Activated naive CD4-positive, alpha-beta T cell treated with anti-CD3 and anti-CD28 coated beads, Interleukin-2, amount 50 U/mL, for 16 hours (primary cell): ENCODE results near the gene ABI3BP.
"Not testable (repeated sequence)": the region's sequence is repeated elsewhere in the genome, so short reads cannot be mapped to it uniquely, and the experiment has no call there.

Source experiments
- DNase-seq: peaks from one replicate; pipeline ENCODE4 v3.0.0-alpha.2; 2020

The ABI3BP gene, protein sequence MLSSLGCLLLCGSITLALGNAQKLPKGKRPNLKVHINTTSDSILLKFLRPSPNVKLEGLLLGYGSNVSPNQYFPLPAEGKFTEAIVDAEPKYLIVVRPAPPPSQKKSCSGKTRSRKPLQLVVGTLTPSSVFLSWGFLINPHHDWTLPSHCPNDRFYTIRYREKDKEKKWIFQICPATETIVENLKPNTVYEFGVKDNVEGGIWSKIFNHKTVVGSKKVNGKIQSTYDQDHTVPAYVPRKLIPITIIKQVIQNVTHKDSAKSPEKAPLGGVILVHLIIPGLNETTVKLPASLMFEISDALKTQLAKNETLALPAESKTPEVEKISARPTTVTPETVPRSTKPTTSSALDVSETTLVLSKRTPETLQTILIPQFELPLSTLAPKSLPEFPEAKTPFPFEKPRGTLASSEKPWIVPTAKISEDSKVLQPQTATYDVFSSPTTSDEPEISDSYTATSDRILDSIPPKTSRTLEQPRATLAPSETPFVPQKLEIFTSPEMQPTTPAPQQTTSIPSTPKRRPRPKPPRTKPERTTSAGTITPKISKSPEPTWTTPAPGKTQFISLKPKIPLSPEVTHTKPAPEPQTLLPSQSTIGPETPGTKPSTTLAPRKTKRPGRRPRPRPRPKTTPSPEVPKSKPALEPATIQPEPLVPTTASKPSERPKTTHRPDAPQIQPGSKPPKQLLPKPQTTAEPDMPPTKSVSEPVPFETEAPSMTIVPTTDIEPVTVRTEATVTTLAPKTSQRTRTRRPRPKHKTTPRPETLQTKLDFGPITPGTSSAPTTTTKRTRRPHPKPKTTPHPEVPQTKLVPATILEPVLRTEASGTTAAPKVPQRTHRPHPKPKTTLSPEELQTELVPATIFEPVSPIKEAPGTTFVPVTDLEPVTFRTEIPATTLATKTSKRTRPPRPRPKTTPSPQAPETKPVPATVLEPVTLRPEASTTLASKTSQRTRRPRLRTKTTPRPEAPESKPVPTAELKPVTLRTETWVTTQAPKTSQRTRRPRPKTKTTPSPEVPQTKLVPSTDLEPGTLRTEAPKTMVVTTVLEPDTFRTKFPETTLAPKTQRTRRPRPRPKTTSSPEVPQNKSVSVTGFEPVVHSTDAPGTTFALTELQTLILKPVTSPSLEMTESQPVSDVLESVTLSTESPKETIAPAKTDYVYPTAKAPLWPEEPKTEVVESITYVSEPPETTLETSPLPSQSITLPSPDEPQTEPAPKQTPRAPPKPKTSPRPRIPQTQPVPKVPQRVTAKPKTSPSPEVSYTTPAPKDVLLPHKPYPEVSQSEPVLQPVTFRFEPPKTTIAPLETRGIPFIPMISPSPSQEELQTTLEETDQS (N-terminal part only)

DNA sequence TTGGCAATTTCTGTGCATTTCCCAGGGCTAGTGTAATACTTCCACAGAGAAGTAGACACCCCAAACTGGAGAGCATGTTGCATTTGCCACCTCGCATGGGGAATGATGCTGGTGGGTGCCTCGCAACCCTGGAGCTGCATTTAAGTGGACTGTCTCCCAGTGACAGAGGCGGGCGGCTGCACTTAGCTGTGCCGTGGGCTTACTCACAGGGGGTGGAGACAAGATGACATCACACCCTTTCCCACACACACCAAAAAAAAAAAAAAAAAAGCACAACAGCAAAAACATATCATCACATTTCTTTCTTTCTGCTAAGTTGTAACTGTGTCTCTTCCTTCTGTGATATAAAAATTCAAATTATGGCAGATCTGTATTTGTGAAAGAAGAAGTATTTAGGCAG is at the start of gene ABI3BP:
ABI3BP (minus strand) TSS at position 113 of the 400 bp plus-strand sequence; CDS start at position 76, 37 bp downstream.
- DNase-seq = peak; percentile 10

DNA sequence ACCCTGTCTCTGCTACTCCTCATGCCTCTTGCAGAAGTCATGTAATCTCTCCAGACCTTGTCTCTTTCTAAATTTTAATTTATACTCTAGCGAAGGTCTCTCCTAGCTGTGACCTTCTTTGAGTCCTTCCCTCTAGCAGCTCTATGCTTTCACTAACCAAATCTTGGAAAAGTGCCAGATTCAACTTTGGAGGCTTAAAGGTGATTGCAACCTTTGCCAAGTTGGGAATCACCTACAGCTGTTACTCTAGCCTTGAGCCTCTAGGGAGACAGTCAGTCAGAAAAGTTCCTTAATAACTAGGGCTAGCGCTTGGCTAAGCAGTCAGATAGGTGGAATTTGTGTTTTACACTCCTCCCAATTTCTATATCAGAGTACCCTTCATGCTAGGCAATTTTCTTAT is 46.1 kb upstream of the ABI3BP start:
- no peak for DNase-seq

DNA sequence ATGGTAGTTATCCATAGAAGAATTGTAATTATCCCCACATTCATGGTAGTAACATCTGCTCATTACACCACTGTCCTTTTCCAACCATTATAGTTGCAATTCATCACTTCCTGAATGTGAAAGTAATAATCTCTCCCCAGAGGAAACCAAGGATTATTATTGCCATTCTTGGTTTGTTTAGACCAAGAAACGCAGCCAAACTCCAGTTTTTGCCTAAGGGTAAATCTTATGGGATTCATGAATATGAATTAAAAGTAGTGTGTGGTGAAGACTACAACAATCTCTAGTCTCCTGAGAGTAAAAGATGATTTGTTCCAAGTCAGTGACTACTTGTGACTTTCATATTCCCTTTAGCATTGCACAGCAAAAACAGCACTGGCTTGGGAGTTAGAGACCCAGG is 45.7 kb upstream of the ABI3BP start:
- no peak for DNase-seq

DNA sequence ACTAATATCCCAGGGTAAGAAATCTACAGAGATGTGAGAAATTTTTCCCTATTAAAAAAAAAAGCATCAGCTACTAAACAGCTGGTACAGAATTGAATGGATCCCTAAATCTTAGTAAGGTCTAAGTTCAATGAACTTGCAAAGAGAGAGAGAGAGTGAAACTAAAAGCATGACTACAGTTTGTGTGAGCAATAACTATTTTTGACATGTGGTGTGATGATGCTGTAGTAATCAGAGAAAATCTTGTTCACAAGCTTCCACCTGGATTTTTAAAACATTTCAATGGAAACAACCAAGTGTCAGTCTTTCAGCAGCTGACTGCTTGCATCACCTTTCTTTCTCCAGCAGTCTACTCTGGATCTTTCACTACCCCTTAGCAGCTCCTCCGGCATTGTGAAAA is 45.2 kb upstream of the ABI3BP start:
- DNase-seq = no peak

DNA sequence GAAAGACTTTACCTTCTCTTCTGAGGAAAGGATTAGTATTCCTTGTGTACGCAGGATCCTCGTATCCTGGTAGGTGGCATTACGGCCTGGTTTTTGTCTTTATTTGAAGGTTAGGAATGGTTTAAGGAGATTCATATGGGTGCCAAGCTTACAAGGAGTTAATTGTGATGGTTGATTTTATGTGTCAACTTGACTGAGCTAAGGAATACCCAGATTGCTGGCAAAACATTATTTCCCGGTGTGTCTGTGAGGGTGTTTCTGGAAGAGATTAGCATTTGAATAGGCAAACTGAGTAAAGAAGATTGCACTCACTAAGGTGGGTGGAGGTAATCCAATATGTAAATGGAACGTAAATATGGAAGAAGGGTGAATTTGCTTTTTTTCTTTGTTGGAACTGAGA is 44.4 kb upstream of the ABI3BP start:
- no peak for DNase-seq

DNA sequence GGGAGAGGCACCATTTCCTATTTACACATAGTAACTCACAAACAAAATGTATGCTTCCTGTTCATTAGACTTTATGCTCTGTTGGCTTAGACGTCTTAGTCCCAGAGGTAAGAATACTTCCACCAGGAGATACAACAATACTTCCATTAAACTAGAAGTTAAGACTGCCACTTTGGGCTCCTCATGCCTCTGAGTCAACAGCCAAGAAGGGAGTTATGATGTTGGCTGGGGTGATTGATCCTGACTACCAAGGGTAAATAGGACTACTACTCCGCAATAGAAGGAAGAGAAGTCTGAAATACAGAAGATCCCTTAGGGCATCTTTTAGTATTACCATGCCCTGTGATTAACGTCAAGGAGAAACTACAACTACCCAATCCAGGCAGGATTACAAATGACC is 43.5 kb upstream of the ABI3BP start:
- no peak for DNase-seq

DNA sequence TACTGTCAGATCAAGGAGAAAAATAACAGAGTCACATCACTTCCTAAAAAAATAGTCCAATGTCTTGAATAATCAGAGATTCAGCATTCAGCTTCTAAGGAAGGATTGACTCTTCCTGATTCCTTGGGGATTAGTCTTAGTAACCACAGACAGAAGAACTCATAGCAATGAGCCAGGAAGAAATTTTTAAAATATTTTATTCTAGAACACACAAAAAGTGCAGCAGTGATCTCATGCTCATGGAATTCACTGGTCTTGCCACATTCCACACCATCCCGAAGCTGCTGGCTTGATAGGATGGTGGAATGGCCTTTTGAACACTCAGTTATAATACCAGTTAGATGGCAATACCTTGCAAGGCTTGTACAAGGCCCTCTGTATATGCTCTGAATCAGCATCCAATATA is 43.0 kb upstream of the ABI3BP start:
- DNase-seq = no peak

DNA sequence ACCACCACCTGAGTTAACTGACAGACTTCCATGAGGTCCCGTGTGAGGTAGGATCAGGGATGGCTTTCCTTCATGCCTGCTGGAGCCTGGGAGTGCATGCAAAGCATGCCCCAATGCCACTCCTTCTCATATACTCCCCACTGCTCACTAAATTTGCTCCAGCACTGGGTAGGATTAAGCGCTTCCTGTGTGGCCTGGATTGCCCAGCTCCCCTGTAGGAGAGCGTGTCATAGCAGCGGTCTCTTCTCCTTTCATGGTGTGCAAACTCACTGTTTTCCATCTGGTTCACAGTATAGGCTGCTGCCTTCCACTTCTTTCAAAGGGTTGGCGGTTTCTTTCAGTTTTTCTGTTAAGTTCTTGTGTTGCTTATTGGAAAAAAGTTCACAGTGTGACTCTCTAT is 34.1 kb upstream of the ABI3BP start:
- DNase-seq = no peak

DNA sequence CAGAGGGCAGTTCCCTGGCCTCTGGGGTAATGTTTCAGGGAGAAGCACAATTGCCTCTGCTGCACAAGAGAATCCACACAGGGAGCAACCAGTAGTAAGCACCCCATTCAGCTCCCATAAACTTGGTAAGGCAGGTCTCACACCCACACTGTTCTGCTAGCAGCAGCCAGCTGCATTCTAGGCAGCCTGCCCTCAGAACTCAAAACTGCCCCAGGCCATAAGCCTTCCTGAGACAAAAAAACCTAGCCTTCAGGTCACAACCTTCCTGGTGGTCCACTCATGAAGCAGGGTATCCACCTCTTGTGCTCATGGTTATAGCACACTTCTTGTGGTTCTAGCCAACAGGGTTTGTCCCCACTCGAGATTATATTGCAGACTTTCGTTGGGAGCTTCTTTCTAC is 33.7 kb upstream of the ABI3BP start:
- no peak for DNase-seq

DNA sequence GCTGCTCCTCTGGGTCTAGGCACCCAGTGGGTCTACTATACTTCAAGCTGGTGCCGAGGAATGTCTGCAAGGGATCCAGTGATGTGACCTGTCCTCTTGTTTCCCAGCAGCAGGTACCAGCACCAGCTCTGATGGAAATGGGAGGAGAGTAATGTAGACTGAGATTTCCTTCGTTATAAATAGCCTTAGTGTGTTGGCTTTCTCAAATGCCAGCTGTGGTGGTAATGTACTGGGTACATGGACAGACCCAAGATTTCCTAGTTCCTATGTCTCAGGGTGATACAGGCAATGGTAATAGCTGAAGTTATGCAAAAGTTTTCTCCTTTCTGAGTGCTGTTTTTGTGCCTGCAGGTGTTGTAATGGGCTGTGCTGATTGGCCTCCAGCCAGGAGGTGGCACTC is 33.0 kb upstream of the ABI3BP start:
- no peak for DNase-seq

DNA sequence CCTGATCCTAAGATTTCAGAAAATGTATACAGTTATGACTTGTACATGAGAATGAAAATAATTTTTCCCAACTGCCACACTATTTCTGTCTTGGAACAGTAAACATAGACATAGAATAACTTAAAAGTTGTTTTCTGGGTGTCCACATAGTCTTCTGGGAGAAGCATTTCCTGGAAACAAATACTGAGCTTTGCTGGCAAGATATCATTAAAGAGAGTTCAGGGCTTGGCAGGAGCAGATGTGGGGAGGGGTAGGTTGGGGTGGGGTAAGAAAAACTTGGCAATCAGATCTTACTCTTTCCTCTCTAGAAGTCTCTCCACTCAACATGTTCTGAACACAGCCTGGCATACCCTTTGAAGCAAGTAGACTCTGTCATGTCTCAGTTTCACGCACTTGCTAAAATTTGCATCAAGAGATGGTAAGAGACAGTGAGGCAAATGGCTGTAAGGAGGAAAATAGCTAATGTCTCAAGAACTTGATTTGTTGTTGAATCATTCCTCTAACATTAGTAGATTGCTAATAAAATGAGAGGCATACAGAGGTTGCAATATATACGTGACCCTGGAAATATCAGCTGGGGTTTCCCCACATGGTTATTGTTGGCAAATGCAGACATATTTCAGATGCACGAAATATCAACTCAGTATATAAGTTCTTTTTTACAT is 27.3 kb upstream of the ABI3BP start:
- no peak for DNase-seq

DNA sequence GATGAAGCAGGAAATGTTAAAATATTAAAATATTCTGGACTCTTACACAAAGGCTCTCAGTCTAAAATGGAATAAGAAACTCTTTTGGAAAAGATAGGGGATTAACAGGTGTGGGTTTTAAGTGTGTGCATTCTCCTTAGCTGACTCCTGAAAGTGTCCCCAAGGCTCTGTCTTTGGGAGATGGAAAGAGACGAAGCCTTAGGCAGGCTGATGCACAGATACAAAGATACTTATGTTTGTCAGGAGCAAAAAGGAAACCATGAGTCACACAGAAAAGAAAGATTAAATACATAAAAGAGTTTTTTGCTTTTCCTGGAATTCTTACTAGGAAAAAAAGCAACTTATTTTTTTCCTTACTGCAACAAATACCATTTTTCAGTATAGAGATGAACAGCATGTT is 23.8 kb upstream of the ABI3BP start:
- no peak for DNase-seq

DNA sequence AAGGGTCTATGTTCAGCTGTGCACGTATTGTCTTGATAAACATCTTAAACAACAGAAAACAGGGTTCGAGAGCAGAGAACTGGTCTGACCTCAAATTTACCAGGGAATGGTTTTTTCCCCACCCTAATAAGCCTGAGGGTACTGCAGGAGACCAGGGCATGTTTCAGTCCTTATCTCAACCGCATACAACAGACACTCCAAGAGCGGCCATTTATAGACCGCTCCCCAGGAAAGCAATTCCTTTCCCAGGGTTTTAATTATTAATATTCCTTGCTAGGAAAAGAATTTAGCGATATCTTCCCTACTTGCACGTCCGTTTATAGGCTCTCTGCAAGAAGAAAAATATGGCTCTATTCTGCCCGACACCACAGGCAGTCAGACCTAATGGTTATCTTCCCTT is 19.1 kb upstream of the ABI3BP start:
- not testable (repeated sequence) for DNase-seq

DNA sequence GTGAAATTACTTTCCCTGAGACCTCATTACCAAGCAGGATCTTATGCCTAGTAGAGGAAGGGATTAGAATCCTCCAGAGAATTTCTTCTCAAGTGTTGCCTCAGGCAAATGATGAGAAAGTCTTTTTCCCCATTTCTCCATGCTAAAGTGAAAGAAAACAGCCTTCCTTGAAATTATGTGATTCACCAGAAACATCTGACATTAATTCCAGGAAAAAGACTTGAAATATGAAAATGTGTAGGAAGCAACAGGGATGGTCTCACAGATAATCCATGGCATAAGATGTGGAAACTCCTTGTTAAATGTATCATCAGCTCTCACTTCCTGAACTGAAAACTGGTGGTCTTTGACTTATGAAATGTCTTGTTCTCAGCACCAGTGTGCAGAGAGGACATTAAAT is 17.9 kb upstream of the ABI3BP start:
- no peak for DNase-seq

DNA sequence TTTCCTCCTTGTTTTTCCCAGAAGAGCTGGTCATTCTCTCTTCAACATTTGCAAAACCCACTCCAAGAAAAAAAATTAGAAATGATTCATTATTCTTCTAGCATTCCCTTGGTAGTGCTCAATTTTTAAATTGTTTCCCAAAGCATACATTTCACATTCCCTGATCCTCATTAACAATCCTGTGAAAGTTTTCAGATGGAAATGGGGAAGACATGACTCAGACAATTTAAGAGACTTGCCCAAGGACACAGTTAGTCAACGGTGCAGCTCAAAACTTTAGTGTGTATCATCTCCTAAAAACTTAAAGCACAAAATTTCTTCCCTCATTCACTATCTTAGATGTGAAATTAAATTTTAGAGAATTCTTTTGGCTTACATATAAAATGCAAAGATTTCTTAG is 17.1 kb upstream of the ABI3BP start:
- DNase-seq = no peak

DNA sequence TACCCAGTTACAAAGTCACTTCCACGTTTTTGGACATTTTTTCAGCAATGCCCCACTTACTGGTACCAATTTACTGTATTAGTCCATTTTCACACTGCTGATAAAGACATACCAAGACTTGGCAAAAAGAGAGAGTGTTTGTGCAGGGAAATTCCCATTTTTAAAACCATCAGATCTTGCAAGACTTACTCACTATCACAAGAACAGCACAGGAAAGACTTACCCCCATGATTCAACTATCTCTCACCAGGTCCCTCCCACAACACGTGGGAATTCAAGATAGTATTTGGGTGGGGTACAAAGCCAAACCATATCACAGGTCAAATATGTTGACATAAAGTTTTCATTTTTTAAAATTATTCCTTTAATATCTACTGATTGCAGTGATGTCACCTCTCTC is 16.2 kb upstream of the ABI3BP start:
- no peak for DNase-seq

DNA sequence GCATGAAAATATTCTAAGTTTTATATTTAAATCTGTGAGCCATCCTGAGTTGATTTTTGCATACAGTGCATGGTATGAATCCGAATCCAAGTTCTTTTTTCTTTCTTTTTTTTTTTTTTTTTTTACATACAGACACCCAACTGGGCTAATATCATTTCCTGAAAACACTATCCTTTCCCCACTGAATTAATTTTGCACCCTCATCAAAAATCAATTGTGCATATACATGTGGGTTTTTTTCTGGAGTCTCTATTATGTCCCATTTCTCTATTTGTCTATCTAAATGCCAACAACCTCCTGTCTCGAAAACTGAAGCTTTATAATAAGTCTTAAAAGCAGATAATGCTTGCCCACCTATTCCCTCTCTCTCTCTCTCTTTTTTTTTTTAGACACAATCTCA is 5.9 kb upstream of the ABI3BP start:
- no peak for DNase-seq

DNA sequence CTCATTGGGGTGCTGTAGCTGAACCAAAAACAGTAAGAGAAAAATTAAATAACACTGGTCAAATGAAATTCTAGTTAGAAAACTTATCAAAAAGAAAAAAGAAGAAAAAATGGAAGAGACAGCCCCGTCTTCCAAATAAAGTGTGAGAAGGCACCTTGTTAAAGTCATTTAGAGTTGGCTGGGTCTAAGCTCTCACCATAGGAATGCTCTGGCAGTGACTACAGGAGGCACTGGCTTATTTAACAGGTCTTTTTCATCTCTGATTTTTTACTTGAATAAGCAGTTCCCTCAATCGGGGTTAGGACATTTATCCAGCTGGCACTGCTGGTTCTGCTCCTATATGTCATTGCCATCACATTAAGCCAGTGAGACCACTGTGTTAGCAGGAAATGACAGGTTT is 1.6 kb upstream of the ABI3BP start:
- no peak for DNase-seq

DNA sequence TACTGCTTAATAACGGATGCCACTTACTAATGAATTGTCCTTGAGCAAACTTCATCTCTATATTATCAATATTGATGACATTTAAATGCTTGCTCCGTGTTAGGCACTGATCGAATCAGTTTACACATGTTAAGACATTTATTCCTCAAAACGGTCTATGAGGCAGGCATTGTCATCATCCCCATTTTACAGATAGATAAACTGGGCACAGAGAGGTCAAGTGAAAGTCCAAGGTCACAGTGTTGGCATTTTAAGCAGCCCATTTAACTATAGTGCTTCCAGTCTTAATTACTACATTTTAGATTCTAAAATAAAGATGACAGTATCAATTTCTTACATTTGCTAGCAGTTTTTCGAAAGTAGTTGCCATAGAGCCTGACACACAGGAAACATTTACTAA is 966 bp upstream of the ABI3BP start:
- DNase-seq = no peak

DNA sequence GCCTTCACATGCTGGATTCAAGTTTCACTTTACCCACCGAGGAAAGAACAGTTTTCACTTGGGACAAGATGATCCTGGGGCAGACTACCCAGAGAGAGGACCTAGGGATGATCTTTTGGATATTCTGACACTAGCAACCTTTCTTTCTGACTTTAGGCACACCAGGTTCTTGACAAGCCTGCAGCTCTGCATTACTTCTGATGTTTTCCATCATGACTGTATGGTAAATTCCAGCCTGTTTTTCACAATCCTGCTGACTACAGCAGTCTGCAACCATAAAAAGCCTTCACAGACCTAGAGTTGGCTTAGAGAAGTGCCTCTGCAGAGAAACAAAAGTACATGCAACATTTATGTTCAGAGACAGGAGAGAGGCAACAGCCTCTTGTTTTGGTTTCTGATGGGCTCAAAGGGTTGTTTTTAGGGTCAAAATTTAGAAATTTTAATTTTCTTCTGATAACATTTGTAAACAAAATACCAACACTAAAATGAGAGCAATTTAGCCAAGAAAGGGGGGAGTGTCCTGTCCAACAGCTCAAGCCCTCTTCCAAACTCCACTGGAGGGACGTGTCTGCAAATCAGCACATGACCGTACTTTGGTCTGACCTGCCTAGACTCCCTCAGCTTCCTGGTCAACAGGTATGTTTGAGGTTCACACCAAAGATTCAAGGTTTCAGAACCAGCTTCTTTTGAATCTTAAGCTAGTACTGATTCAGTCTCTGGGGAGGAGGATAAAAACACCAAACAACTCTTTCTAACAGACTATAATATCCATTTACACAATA is 799 bp downstream of the ABI3BP start:
- no peak for DNase-seq

DNA sequence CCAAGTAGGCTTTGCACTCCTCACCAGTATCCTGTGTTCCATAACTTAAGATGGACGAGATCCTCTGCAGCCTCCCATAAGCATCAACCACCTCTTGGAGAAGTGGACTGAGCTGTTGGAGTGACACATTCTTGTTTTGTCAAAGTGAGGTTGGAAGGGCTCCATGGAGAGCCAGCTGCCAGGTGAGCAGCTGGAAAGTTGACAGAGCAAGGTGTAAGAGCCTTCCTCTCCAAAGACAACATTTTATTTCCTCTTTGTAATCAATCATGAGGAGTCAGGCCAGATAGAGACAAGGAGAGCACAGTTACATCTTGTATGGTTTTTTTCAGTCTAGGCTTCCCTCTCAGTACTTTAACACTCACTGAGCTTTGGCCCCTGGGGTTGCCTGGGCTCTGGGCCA is 5.1 kb downstream of the ABI3BP start:
- no peak for DNase-seq

DNA sequence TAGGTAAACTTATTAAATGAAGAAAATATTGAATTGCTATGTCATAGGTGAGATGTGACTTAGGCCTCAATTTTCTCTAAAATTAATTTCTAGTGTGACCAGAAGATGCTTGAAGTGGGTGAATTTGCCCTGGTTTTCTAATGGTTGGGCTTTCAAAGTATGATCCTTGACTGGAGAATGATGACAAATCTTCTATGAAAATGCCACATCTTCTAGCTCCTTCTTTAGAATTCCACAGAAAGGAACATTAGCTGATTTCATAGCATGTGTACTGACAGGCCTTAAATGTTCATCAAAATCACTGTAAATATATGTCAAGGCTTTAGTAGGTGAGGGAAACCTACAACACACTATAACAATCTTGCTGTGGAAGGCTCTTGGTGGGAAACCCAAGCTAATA is 8.9 kb downstream of the ABI3BP start:
- DNase-seq = no peak
